LNCAP (cell line): ENCODE measurements around the gene C14orf180.

Source experiments
- TF ChIP-seq, protein P1 (sequence below): fragments of 450-650 bp; IDR thresholded peaks from 2 replicates; pipeline ENCODE4 v1.5.1; 2017; ENCODE audit warnings: mild to moderate bottlenecking

Gene C14orf180

DNA sequence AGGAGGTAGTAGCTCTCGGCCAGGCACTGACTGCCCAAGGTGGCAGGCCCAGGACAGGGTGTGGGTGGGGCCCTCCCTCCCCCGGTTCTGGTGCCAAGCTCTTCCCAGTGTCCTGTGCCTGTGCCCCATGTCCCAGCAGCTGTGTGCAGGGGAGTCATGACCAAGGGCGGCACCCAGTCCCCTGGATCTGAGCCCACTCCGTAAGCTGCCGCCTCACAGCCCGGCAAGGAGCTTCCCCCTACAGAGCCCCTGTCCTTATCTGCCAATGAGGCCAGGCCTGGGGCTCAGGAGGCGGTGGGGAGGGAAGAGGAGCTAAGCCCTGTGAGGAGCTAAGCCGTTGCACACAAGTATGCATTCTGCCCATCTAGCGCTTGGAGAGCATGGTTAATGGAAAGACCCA lies 5.6 kb upstream of the C14orf180 start:
- TF ChIP-seq, protein P1, sequence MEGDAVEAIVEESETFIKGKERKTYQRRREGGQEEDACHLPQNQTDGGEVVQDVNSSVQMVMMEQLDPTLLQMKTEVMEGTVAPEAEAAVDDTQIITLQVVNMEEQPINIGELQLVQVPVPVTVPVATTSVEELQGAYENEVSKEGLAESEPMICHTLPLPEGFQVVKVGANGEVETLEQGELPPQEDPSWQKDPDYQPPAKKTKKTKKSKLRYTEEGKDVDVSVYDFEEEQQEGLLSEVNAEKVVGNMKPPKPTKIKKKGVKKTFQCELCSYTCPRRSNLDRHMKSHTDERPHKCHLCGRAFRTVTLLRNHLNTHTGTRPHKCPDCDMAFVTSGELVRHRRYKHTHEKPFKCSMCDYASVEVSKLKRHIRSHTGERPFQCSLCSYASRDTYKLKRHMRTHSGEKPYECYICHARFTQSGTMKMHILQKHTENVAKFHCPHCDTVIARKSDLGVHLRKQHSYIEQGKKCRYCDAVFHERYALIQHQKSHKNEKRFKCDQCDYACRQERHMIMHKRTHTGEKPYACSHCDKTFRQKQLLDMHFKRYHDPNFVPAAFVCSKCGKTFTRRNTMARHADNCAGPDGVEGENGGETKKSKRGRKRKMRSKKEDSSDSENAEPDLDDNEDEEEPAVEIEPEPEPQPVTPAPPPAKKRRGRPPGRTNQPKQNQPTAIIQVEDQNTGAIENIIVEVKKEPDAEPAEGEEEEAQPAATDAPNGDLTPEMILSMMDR: no peak

DNA sequence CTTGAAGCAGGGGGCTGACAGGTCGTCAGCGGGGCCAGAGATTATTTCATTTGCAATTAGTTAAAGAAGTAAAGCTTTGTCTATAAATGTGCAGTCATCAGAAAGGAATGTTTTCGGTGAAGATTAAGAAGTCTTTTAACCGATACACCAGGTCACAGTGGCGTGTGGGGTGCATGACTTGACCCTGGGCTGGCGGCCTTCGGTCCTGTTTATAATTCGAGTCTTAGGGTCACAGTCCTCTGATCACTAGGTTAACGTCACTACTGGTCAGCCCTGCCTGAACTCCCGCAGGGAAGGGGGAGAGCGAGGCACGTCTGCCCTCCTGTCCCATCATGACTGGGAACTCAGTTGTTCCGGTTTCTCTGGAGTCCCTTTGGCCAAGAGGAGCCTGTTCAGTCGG lies 5.0 kb upstream of the C14orf180 start:
- TF ChIP-seq, protein P1: no peak

DNA sequence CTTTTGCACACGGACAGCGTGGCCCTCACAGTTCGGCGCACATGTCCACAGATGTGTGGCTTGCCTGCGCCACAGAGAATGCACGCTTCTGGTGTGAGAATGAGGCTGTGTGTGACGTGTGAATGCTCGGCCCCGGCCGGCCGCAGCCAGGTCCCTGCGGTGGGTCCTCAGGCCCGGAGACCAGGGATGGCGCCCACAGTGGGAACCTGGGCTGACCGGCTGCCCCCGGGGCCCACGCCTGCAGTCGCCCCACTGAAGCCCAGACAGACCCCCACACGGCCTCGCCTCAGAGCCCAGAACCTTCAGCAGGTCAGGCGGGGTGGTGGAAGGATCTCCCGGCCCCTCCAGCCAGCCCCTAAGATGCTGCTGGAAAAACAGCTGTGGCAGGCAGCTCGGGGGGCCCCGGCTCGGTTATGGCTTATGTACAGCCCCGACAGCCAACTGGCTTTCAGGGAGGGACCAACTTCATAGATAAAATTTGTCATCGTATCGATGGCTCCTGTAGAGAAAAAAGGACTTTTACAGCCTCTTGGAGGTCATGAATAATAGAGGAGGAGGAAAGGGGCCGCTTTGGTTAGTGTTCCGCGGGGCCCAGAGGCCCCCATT lies 4.5 kb upstream of the C14orf180 start:
- TF ChIP-seq, protein P1: no peak

DNA sequence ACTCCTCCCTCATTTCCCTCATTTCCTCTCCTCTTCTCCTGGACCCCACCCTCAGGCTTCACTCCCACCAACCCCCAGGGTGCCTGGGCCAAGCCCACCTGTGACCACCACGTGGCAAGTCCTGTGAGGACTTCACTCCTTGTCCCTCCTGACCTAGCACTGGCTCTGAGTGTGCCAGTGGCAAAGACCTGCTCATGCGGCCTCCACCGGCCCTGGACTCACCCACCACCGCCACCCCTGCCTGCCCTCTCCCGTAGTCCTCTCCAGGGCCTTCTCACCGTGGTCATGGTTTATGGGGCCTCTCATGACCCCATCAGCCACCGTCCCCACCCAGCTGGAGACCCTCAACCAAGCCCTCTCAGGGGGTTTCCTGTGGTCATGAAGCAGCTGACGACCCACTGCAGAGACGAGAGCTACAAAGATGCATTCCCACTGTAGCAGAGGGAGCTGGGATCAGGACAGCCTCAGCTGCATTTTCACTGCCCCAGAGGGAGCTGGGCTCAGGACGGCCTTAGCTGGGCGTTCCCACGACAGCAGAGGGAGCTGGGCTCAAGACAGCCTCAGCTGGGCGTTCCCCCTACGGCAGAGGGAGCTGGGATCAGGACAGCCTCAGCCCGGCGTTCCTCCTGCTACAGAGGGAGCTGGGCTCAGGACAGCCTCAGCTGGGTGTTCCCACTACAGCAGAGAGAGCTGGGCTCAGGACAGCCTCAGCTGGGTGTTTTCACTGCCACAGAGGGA lies 3.2 kb upstream of the C14orf180 start:
- TF ChIP-seq, protein P1: no peak

DNA sequence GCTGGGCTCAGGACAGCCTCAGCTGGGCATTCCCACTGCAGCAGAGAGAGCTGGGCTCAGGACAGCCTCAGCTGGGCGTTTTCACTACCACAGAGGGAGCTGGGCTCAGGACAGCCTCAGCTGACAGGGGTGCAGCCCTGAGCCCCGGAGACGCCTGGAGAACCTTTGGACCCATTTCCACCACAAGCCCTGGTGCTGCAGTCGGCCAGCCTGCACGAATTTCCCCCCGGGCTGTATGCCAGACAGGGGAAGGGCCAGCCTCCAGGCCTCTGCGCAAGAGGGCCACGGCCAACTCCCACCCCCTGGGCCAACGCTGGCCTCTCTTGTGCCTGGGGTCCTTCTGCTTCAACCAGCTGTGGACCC lies 2.6 kb upstream of the C14orf180 start:
- TF ChIP-seq, protein P1: no peak

DNA sequence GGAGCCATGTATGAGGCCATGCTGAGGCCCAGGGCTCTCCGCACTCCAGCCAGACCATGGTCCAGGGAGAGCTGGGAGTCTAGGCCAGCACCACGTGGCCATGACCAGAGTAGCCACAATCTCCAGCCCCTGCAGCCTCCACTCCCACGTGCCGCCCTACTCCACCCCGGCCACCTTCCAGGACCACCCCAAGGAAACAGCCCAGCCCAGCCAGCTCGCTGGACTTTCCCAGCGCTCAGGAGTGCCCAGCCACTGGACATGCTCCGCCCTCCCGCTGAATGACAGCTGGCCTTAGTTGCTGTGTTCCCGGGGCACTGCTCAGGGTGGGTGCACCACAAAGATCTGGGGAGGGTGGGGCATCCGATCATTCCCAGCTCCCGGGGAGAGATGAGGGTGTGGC lies 2.1 kb upstream of the C14orf180 start:
- TF ChIP-seq, protein P1: no peak

DNA sequence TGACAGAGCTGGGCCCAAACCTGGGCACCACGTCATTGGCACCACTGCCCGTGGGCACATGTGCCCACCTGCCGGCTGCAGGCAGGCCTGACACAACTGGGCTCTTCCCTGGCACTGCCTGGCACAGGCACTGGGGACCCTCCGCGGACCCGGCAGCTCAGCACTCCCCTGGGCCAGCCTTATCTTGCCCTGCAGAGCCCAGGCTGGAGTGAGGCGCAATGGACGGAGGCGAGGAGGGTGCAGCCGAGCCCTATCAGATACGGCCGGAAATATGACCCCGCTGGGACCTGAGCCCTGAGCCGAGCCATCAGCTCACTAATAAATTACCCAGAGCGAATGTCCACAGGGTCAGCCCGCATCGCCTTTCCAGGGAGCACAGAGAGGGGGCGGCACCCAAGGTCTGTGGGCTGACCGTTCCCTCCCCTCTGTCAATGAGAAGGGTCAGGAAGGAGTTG lies 1.7 kb upstream of the C14orf180 start:
- TF ChIP-seq, protein P1: no peak
